PC-9 (cell line): ENCODE measurements around the gene RB1.

Source experiments
- CTCF ChIP-seq: fragments of 200-600 bp; sonication (generic); conservative IDR thresholded peaks from 2 replicates; pipeline ENCODE4 v1.6.1; 2017; ENCODE audit warnings: mixed run types, antibody characterized with exemption, mild to moderate bottlenecking, moderate library complexity
- EZH2 ChIP-seq: fragments of 200-600 bp; sonication (generic); IDR thresholded peaks from 2 replicates; pipeline ENCODE4 v1.8.0; 2017; ENCODE audit warnings: antibody characterized with exemption, low read depth

GRCh38 chr13:48496271-48497161, 193.0 kb downstream of the RB1 start:
- TF ChIP-seq CTCF (no peak), EZH2 (no peak)
